Measurements from ENCODE around the gene ZNF385D. TPM values are rescaled to one million over a fixed set of nuclear protein-coding genes. Genes with fewer than 3 reads are reported as not detected.

ZNF385D gene
- total RNA-seq, 1 experiment from 2014 or later, result not detected

- ChIA-PET POLR2A (no interaction called here), RAD21 (ENCODE audit: low non-redundant PET in 1 of 2, low total read pairs in 2 of 2, uncharacterized antibody in 2 of 2, unreplicated experiment in 2 of 2) (no interaction called here), CTCF (no interaction called here)
- H3K27ac ChIP-seq (ENCODE audit: low read depth, low read length), result no peak overlapping the region
- no peaks in the 10 kb centered on the region for H3K4me1 ChIP-seq (ENCODE audit: control insufficient read depth in 1 of 2, insufficient read depth in 2 of 2, low read length in 2 of 2)
- intact Hi-C loops (cut with micrococcal nuclease), result no loop called here
- BruUV-seq (replicated peaks), result no TSS peak
- H3K9me3 ChIP-seq (ENCODE audit: control insufficient read depth in 1 of 2, insufficient read depth in 1 of 2, low read depth in 1 of 2, low read length in 2 of 2), result peaks cover 10 to 14% of the 10 kb centered on the region in 2 experiments; a peak in 2 of 4 replicates
- H3K9me2 ChIP-seq (ENCODE audit: insufficient read depth), result no peaks in the 10 kb centered on the region
- H4K20me1 ChIP-seq (ENCODE audit: insufficient read depth), result no peaks in the 10 kb centered on the region
- H3K4me2 ChIP-seq (ENCODE audit: low read length), result no peak overlapping the region
- no peaks in the 10 kb centered on the region for H3K27me3 ChIP-seq (ENCODE audit: insufficient read depth, low read length)
- no peaks in the 10 kb centered on the region for H3K79me2 ChIP-seq (ENCODE audit: insufficient read depth, low read length)
- ATAC-seq (no peak), DNase-seq (ENCODE audit: low read depth, low spot score) (no peak)
- H3K36me3 ChIP-seq (ENCODE audit: control insufficient read depth in 1 of 2, insufficient read depth in 2 of 2, low read length in 2 of 2), result no peaks in the 10 kb centered on the region
- H2AFZ ChIP-seq (ENCODE audit: low read depth, low read length, poor library complexity, severe bottlenecking), result no peak overlapping the region
- TF ChIP-seq CBX3 (IDR thresholded peaks at IDR 0.05; ENCODE audit: low read depth), result no peak
- no peak for TF ChIP-seq REST (IDR thresholded peaks at IDR 0.05; ENCODE audit: low read depth)
- no peak for TF ChIP-seq EGR1 (IDR thresholded peaks at IDR 0.05; ENCODE audit: low read depth)
- TF ChIP-seq TCF7L2 (IDR thresholded peaks at IDR 0.05; ENCODE audit: borderline replicate concordance, extremely low read depth, insufficient read depth, insufficient read length), result no peak
- TF ChIP-seq ZFX (IDR thresholded peaks at IDR 0.05), result no peak
- no peak for TF ChIP-seq EZH2 (IDR thresholded peaks at IDR 0.05)
- TF ChIP-seq SP1 (IDR thresholded peaks at IDR 0.05; ENCODE audit: low read depth), result no peak
- TF ChIP-seq MAX (IDR thresholded peaks at IDR 0.05), result no peak
- TF ChIP-seq SIN3A (IDR thresholded peaks at IDR 0.05; ENCODE audit: low read depth), result no peak
- TF ChIP-seq POLR2AphosphoS5 (IDR thresholded peaks at IDR 0.05; ENCODE audit: low read depth, low read length), result no peak
- TF ChIP-seq JUND (IDR thresholded peaks at IDR 0.05), result no peak
- no peak for TF ChIP-seq ATF3 (IDR thresholded peaks at IDR 0.05)
- TF ChIP-seq RAD21 (IDR thresholded peaks at IDR 0.05; ENCODE audit: low read depth), result no peak
- TF ChIP-seq CTCF (IDR thresholded peaks at IDR 0.05 in 2 of 3, conservative IDR thresholded peaks at IDR 0.05 in 1 of 3; ENCODE audit: borderline replicate concordance in 1 of 3, insufficient read depth in 1 of 3, low read depth in 2 of 3, low read length in 2 of 3), result no peak
- no peak for TF ChIP-seq YY1 (IDR thresholded peaks at IDR 0.05; ENCODE audit: extremely low read depth, insufficient replicate concordance, low read depth, low read length)
- TF ChIP-seq ELF1 (IDR thresholded peaks at IDR 0.05; ENCODE audit: borderline replicate concordance, low read depth), result no peak
- no peak overlapping the region for H3K9ac ChIP-seq (ENCODE audit: low read length)
- H3K4me3 ChIP-seq (replicated peaks in 1 of 2; ENCODE audit: low read depth in 1 of 2, low read length in 2 of 2), result no peak overlapping the region
These were observed 68.8 kb downstream of the ZNF385D start for GRCh38 chr3:21682206-21682605.

Data from HCT116 (cell line).